K562 (cell line): Measurements from ENCODE around the gene VDAC1. TPM values are rescaled to one million over a fixed set of nuclear protein-coding genes. Genes with fewer than 3 reads are reported as not detected.

Experiments
- ARHGAP35 ChIP-seq: fragments of 450-650 bp; IDR thresholded peaks from 2 replicates; pipeline ENCODE4 v1.6.1; 2018; ENCODE audit not compliant: partially characterized antibody
- ATF7 ChIP-seq: fragments of 450-650 bp; IDR thresholded peaks from 2 replicates; pipeline ENCODE4 v1.7.1; 2014; ENCODE audit warnings: mild to moderate bottlenecking, moderate library complexity
- DNMT1 ChIP-seq: fragments of 450-650 bp; IDR thresholded peaks from 2 replicates; pipeline ENCODE4 v1.6.1; 2016; ENCODE audit warnings: antibody characterized with exemption, mild to moderate bottlenecking
- FOXJ3 ChIP-seq: sonication (generic); formaldehyde crosslinking; IDR thresholded peaks from 2 replicates; pipeline ENCODE4 v1.4.0; 2020; ENCODE audit warnings: mild to moderate bottlenecking, missing genetic modification reagents
- HLTF ChIP-seq: fragments of 450-650 bp; IDR thresholded peaks from 2 replicates; pipeline ENCODE4 v1.6.1; 2016
- MTF1 ChIP-seq: fragments of 250-450 bp; sonication (Bioruptor Pico); IDR thresholded peaks from 2 replicates; pipeline ENCODE4 v1.9.0; 2021; ENCODE audit warnings: moderate library complexity, mild to moderate bottlenecking, inconsistent platforms, borderline replicate concordance
- PHF8 ChIP-seq: fragments of 200-600 bp; sonication (generic); IDR thresholded peaks from 2 replicates; pipeline ENCODE4 v1.6.1; 2012; ENCODE audit warnings: mixed run types, mild to moderate bottlenecking, inconsistent platforms, low read length, moderate library complexity, borderline replicate concordance
- PML ChIP-seq: IDR thresholded peaks from 2 replicates; pipeline ENCODE4 v1.6.1; 2012; ENCODE audit warnings: low read length, inconsistent platforms
- POLR3G ChIP-seq: IDR thresholded peaks from 2 replicates; pipeline ENCODE4 v1.6.1; 2011; ENCODE audit not compliant: insufficient read length, insufficient replicate concordance; ENCODE audit errors: extremely low read depth
- SP1 ChIP-seq: sonication (generic); formaldehyde crosslinking; IDR thresholded peaks from 2 replicates; pipeline ENCODE4 v1.8.1; 2022; ENCODE audit warnings: mild to moderate bottlenecking, missing genetic modification reagents
- U2AF2 ChIP-seq: fragments of 200-400 bp; formaldehyde crosslinking; optimal IDR thresholded peaks from 2 replicates; pipeline ENCODE3; 2017; ENCODE audit warnings: low read depth, mild to moderate bottlenecking, low read length
- ZFP1 ChIP-seq: fragments of 450-650 bp; formaldehyde crosslinking; IDR thresholded peaks from 2 replicates; pipeline ENCODE4 v1.4.0; 2020; ENCODE audit warnings: mild to moderate bottlenecking, mixed read lengths
- ZNF282 ChIP-seq: sonication (generic); formaldehyde crosslinking; IDR thresholded peaks from 2 replicates; pipeline ENCODE4 v1.8.1; 2023; ENCODE audit warnings: missing genetic modification reagents
- ZNF830 ChIP-seq: fragments of 250-450 bp; sonication (Bioruptor Pico); IDR thresholded peaks from 2 replicates; pipeline ENCODE4 v1.5.0; 2021; ENCODE audit warnings: mild to moderate bottlenecking
- polyA plus RNA-seq, 8 experiments: library from polyadenylated mRNA; depleted of rRNA in 4 of 8; stranded (reverse) in 5 of 8; unstranded in 3 of 8; fragments of >200 nt; fragmentation: Nextera tagmentation in 2 of 8; fragmentation: Illumina TruSeq in 1 of 8; extraction: Ambion mirVana in 2 of 8; extraction: Trizol in 1 of 8; gene quantifications; 2 replicates each; pipeline versions ENCODE4 v1.2.1 to v1.2.3, GENCODE V29; 2011 to 2014; ENCODE audit warnings: inconsistent platforms in 1 of 8, missing spikeins in 1 of 8
- total RNA-seq, 7 experiments: library from RNA; depleted of rRNA in 6 of 7; stranded (reverse); fragments of >200 nt in 6 of 7; fragmentation: Illumina TruSeq in 2 of 7; extraction: Trizol in 2 of 7; gene quantifications; 2 replicates each; pipeline versions ENCODE4 v1.2.1 to v1.2.3, GENCODE V29; 2011 to 2021; ENCODE audit warnings: low replicate concordance in 1 of 7
- TF ChIP-seq, protein P1 (sequence below), 2 experiments: fragments of 450-650 bp; IDR thresholded peaks; 2 replicates each; pipeline ENCODE4 v1.6.1; 2016; ENCODE audit warnings: mild to moderate bottlenecking in 2 of 2, borderline replicate concordance in 1 of 2, low read depth in 1 of 2, moderate library complexity in 1 of 2
- TF ChIP-seq, protein P2 (sequence below): fragments of 250-450 bp; sonication (Bioruptor Pico); IDR thresholded peaks from 2 replicates; pipeline ENCODE4 v1.6.1; 2021; ENCODE audit warnings: mild to moderate bottlenecking
- TF ChIP-seq, protein P3 (sequence below): fragments of 250-450 bp; sonication (Bioruptor Pico); IDR thresholded peaks from 2 replicates; pipeline ENCODE4 v1.5.0; 2022; ENCODE audit warnings: mild to moderate bottlenecking
- TF ChIP-seq, protein P4 (sequence below): fragments of 200-800 bp; sonication (Bioruptor generic); IDR thresholded peaks from 2 replicates; pipeline ENCODE4 v1.6.1; 2017; ENCODE audit warnings: missing genetic modification characterization, missing compliant biosample characterization

VDAC1 gene
- total and polyA plus RNA-seq, 9 of the 15 experiments (the other 6 are each of a cell fraction or from before 2014, with no cell fraction given) = 168 to 366 (median 293) TPM

GRCh38 chr5:133936651-133937015, 68.1 kb downstream of the VDAC1 start (continued):
- TF ChIP-seq, protein P1, sequence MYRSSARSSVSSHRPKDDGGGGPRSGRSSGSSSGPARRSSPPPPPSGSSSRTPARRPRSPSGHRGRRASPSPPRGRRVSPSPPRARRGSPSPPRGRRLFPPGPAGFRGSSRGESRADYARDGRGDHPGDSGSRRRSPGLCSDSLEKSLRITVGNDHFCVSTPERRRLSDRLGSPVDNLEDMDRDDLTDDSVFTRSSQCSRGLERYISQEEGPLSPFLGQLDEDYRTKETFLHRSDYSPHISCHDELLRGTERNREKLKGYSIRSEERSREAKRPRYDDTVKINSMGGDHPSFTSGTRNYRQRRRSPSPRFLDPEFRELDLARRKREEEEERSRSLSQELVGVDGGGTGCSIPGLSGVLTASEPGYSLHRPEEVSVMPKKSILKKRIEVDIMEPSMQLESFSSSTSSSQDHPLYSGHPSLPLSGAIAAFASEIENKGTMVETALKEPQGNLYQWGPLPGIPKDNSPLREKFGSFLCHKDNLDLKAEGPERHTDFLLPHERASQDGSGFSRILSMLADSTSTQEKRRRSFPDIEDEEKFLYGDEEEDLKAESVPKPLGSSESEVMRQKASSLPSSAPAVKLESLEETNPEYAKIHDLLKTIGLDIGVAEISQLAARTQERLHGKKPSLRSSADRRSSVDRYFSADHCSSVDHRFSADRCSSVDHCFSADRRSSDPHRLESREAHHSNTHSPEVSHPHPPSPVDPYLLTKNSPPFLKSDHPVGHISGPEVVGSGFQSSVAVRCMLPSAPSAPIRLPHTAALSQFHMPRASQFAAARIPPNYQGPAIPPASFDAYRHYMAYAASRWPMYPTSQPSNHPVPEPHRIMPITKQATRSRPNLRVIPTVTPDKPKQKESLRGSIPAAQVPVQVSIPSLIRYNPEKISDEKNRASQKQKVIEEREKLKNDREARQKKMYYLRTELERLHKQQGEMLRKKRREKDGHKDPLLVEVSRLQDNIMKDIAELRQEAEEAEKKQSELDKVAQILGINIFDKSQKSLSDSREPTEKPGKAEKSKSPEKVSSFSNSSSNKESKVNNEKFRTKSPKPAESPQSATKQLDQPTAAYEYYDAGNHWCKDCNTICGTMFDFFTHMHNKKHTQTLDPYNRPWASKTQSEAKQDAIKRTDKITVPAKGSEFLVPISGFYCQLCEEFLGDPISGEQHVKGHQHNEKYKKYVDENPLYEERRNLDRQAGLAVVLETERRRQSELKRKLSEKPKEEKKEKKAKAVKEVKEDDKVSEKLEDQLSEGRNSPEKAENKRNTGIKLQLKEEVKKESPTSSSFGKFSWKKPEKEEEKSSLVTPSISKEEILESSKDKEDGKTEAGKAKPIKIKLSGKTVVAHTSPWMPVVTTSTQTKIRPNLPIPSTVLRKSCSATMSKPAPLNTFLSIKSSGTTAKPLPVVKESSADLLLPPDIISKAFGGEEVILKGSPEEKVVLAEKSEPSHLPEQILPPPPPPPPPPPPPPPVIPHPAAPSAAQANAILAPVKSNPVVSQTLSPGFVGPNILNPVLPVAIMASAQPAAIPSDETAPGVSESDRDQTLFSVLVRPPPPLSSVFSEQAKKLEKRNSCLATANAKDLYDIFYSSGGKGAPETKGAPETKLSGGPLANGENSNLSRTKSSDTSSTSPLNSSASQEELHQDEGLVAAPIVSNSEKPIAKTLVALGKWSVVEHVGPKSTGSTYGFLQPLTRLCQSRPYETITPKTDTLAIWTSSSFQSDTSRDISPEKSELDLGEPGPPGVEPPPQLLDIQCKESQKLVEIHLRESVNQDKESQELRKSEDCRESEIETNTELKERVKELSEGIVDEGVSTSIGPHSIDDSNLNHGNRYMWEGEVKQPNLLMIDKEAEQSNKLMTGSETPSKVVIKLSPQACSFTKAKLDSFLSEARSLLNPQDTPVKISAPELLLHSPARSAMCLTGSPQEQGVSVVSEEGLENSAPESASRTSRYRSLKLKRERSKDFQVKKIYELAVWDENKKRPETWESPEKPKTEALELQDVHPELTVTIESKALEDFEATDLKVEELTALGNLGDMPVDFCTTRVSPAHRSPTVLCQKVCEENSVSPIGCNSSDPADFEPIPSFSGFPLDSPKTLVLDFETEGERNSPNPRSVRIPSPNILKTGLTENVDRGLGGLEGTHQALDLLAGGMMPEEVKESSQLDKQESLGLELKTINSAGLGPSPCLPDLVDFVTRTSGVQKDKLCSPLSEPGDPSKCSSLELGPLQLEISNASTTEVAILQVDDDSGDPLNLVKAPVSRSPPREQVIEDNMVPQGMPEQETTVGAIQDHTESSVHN (IDR thresholded peaks at IDR 0.05; ENCODE audit: borderline replicate concordance in 1 of 2, low read depth in 1 of 2) = no peak
- TF ChIP-seq, protein P2, sequence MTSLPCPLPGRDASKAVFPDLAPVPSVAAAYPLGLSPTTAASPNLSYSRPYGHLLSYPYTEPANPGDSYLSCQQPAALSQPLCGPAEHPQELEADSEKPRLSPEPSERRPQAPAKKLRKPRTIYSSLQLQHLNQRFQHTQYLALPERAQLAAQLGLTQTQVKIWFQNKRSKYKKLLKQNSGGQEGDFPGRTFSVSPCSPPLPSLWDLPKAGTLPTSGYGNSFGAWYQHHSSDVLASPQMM (CRISPR knock-in tag) = no peak
- no peak for TF ChIP-seq DNMT1
- TF ChIP-seq FOXJ3 (CRISPR knock-in tag) = no peak
- no peak for TF ChIP-seq ZNF830 (CRISPR knock-in tag)
- TF ChIP-seq, protein P3, sequence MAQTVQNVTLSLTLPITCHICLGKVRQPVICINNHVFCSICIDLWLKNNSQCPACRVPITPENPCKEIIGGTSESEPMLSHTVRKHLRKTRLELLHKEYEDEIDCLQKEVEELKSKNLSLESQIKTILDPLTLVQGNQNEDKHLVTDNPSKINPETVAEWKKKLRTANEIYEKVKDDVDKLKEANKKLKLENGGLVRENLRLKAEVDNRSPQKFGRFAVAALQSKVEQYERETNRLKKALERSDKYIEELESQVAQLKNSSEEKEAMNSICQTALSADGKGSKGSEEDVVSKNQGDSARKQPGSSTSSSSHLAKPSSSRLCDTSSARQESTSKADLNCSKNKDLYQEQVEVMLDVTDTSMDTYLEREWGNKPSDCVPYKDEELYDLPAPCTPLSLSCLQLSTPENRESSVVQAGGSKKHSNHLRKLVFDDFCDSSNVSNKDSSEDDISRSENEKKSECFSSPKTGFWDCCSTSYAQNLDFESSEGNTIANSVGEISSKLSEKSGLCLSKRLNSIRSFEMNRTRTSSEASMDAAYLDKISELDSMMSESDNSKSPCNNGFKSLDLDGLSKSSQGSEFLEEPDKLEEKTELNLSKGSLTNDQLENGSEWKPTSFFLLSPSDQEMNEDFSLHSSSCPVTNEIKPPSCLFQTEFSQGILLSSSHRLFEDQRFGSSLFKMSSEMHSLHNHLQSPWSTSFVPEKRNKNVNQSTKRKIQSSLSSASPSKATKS = no peak
- TF ChIP-seq PML = peak; percentile 60; the same call in 1 of the 2 replicates
- no peak for TF ChIP-seq U2AF2
- no peak for TF ChIP-seq ZNF282
- TF ChIP-seq ZFP1 (CRISPR knock-in tag) = no peak
- TF ChIP-seq POLR3G = no peak
- no peak for TF ChIP-seq HLTF
- TF ChIP-seq, protein P4, sequence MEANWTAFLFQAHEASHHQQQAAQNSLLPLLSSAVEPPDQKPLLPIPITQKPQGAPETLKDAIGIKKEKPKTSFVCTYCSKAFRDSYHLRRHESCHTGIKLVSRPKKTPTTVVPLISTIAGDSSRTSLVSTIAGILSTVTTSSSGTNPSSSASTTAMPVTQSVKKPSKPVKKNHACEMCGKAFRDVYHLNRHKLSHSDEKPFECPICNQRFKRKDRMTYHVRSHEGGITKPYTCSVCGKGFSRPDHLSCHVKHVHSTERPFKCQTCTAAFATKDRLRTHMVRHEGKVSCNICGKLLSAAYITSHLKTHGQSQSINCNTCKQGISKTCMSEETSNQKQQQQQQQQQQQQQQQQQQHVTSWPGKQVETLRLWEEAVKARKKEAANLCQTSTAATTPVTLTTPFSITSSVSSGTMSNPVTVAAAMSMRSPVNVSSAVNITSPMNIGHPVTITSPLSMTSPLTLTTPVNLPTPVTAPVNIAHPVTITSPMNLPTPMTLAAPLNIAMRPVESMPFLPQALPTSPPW (CRISPR knock-in tag) = peak; percentile 52
- no peak for TF ChIP-seq MTF1 (CRISPR knock-in tag)
- TF ChIP-seq PHF8 = no peak
- TF ChIP-seq ATF7 = 0 out of 2 replicates have a peak, but pooled peaks have one; percentile 31
- TF ChIP-seq ARHGAP35 = no peak
- TF ChIP-seq SP1 (CRISPR knock-in tag) = no peak
